ENCODE measurements around the gene CFTR.
"Not testable (repeated sequence)": the region's sequence is repeated elsewhere in the genome, so short reads cannot be mapped to it uniquely, and the experiment has no call there.

The CFTR gene

DNA sequence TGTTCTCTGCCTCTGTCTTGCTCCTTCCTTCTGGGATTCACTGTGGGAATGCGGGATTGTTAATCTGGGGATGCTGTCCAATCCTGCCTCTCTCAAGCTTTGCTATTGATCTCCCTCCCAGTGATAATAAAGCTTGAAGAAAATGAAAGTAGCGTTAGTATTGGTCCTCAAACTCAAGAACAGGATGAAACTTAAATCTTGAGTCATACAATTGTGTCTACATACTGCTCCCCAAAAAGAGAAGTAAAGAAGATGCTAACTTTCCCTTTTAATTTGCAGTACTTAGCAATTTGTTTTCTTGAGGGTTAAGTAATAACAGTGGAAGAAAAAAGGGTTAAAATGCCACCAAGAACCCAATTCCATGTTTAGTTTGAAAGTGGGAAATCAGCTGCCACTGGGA, 13.6 kb downstream of the CFTR start:
- no peak for DNase-seq
- intact Hi-C loops (cut with DNase I) = no loop called here

DNA sequence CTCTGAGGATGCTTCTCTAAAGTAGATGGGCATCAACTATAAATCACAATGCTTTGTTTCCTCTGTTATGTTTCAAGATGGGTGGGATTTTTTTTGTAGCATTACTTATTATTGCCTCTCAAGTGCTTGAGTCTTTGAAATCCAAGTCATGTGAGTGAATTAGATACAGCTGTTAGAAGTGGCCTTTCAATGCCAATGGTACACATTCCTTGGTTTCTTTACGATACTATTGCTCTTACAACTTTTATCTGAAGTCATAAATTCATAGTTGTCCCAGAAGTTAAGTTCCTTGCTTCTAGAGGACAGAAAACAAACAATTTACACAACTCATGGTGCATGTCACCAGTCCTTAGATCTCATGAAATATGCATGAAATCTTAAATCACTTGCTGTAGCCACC, 15.5 kb downstream of the CFTR start:
- DNase-seq = no peak
- intact Hi-C loops (cut with DNase I) = no loop called here

DNA sequence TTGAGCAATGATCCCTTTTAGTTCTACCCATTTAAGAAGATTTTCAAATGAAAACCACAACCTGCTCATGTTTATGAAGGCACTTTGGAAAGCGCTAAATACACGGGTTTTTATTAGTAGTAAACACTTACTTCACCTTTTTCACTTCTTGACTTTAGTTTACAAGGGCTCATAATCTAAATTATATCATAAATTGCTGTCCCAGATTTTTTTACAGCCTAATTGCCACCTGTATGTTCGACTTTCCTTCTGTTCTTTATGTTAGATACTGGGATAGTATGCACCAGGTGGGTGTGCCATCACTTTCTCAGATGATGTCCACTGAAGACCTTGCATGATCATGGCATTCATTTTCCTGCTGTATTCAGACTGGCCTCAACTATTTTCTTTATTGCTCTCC, 22.5 kb downstream of the CFTR start:
- no peak for DNase-seq
- intact Hi-C loops (cut with DNase I) = no loop called here

- no peak for DNase-seq
- intact Hi-C loops (cut with DNase I) = no loop called here
These were observed 25.4 kb downstream of the CFTR start for GRCh38 chr7:117505238-117505637.

DNA sequence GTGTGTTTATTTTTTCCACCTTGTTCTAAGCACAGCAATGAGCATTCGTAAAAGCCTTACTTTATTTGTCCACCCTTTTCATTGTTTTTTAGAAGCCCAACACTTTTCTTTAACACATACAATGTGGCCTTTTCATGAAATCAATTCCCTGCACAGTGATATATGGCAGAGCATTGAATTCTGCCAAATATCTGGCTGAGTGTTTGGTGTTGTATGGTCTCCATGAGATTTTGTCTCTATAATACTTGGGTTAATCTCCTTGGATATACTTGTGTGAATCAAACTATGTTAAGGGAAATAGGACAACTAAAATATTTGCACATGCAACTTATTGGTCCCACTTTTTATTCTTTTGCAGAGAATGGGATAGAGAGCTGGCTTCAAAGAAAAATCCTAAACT, 28.9 kb downstream of the CFTR start:
- intact Hi-C loops (cut with DNase I) = no loop called here
- DNase-seq = no peak

DNA sequence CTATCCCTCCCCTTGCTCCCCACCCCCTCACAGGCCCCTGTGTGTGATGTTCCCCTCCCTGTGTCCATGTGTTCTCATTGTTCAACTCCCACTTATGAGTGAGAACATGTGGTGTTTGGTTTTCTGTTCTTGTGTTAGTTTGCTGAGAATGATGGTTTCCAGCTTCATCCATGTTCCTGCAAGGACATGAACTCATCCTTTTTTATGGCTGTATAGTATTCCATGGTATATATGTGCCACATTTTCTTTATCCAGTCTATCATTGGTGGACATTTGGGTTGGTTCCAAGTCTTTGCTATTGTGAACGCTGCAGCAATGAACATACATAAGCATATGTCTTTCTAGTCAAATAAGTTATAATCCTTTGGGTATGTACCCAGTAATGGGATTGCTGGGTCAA, 37.4 kb downstream of the CFTR start:
- intact Hi-C loops (cut with DNase I); DNase-seq: not testable (repeated sequence)

- intact Hi-C loops (cut with DNase I) = no loop called here
- DNase-seq = no peak
These were observed 50.6 kb downstream of the CFTR start for GRCh38 chr7:117530390-117530789.

GRCh38 chr7:117531595-117532244, 51.9 kb downstream of the CFTR start:
- no peak for DNase-seq
- intact Hi-C loops (cut with DNase I) = no loop called here

DNA sequence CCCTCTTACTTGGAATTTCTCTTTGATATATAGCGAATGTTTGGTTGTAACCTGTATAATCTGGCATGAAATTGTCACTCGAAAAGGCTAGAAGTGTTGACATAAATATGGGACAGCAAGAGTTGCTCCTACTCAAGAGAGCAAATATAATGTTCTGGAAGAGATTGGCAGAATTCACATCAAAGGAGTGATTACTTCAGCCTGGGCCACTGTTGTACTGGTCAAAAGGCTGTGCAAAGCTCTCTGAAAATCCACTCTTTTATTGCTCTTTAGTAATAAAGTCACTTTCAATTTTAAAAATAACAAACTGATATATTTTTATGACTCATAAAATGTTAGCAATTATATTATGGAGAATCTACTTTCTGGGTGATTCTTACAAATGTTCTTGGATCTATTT, 58.2 kb downstream of the CFTR start:
- DNase-seq = no peak
- intact Hi-C loops (cut with DNase I) = no loop called here

DNA sequence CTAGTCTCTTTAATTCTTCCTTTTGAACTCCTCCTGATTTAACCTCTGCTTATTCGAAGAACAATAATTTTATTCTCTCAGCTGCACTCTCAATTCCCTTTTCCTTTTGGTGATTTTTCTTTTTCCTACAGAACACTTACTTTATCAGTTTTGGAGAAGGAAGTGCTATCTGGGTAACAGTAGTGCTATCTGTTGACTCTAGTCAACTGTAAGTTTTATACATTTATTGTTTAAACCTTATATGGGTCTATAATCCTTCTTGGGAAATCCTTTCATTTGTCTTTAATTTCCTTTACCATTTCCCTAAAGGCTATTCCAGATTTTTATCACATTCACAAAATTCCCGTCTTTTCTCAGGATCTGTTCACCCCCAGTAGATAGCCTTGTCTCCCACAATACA, 64.2 kb downstream of the CFTR start:
- DNase-seq = no peak
- intact Hi-C loops (cut with DNase I) = no loop called here

- DNase-seq = no peak
- intact Hi-C loops (cut with DNase I) = no loop called here
These were observed 68.2 kb downstream of the CFTR start for GRCh38 chr7:117548035-117548434.

- intact Hi-C loops (cut with DNase I) = no loop called here
- no peak for DNase-seq
These were observed 70.8 kb downstream of the CFTR start for GRCh38 chr7:117550625-117551024.

DNA sequence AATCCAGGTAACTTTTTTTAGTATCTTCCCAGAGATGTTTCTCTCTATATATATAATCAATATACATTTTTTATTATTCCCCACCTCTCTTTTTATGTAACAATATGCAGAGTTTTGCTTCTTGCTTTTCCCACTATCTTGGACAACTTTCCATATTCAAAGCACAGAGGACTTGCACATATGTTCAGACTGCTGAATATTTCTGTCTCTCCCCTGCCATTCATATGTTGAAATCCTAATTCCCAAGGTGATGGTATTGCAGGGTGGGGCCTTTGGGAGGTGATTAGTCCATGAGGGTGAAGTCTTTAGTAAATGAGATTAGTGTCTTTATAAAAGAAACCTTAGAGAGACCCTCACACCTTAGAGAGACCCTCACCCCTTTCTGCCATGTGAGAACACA, 72.8 kb downstream of the CFTR start:
- no peak for DNase-seq
- intact Hi-C loops (cut with DNase I) = no loop called here

DNA sequence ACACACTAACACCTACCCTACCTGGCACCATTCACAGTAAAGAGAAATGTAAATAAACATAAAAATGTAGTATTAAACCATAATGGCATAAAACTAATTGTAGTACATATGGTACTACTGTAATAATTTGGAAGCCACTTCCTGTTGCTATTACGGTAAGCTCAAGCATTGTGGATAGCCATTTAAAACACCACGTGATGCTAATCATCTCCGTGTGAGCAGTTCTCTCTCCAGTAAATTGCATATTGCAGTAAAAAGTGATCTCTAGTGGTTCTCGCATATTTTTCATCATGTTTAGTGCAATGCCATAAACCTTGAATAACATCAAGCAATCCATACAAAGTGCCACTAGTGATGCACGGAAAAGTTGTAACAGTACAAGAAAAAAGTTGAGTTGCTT, 75.4 kb downstream of the CFTR start:
- DNase-seq = no peak
- intact Hi-C loops (cut with DNase I) = no loop called here

GRCh38 chr7:117559391-117559790, 79.6 kb downstream of the CFTR start:
- intact Hi-C loops (cut with DNase I) = no loop called here
- DNase-seq = no peak

DNA sequence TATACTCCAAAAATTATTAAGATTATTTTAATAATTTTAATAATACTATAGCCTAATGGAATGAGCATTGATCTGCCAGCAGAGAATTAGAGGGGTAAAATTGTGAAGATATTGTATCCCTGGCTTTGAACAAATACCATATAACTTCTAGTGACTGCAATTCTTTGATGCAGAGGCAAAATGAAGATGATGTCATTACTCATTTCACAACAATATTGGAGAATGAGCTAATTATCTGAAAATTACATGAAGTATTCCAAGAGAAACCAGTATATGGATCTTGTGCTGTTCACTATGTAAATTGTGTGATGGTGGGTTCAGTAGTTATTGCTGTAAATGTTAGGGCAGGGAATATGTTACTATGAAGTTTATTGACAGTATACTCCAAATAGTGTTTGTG, 80.2 kb downstream of the CFTR start:
- intact Hi-C loops (cut with DNase I) = no loop called here
- no peak for DNase-seq

DNA sequence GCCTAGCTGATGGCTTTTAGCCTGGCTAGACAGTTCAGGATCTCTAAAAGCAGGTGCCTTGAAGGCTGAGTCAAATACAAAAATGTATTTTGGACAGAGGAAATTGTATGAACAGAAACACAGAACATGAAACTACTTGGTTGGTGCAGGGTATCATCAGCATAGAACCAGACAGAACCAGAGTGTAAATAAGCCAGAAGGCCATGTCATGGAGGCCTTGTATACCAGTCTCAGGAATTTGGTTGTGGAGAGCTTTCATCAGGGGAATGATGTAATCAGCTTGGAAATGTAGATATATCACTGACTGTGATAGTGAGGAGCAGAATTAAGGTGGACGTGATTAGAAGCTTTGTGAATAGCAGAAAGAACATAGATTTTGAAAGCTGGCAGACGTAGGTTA, 82.9 kb downstream of the CFTR start:
- intact Hi-C loops (cut with DNase I) = no loop called here
- no peak for DNase-seq

GRCh38 chr7:117564080-117564479, 84.3 kb downstream of the CFTR start:
- DNase-seq = no peak

GRCh38 chr7:117564627-117565026, 84.8 kb downstream of the CFTR start:
- intact Hi-C loops (cut with DNase I) = no loop called here
- no peak for DNase-seq

More at GRCh38 chr7:117564080-117564479, 84.3 kb downstream of the CFTR start:
- intact Hi-C loops (cut with DNase I) = no loop called here

- intact Hi-C loops (cut with DNase I) = no loop called here
- no peak for DNase-seq
These were observed 85.4 kb downstream of the CFTR start for GRCh38 chr7:117565226-117565625.

- DNase-seq = no peak
- intact Hi-C loops (cut with DNase I) = no loop called here
These were observed 88.0 kb downstream of the CFTR start for GRCh38 chr7:117567781-117568180.

GRCh38 chr7:117572856-117573620, 93.2 kb downstream of the CFTR start:
- intact Hi-C loops (cut with DNase I) = no loop called here
- no peak for DNase-seq
